HG02588 (cell line): ENCODE measurements around the gene FCRL2.

ENCODE experiments used
- ATAC-seq: cut with Tn5 transposase; IDR thresholded peaks from one replicate; pipeline ENCODE4 v1.9.1; 2021; ENCODE audit warnings: mild to moderate bottlenecking, moderate library complexity; ENCODE audit not compliant: unreplicated experiment

Gene FCRL2

GRCh38 chr1:157776971-157777391, at the start of gene FCRL2:
Gene FCRL2, minus strand, starts transcription at chr1:157777132. Its CDS starts 59 bp downstream, at chr1:157777073.
- ATAC-seq = peak; percentile 58

GRCh38 chr1:157820299-157820698, 43.4 kb upstream of the FCRL2 start:
- no peak for ATAC-seq

- ATAC-seq = no peak
These were observed 43.0 kb upstream of the FCRL2 start, which contains the start of gene FCRL1 for GRCh38 chr1:157819896-157820295. Gene FCRL1, minus strand, starts transcription at chr1:157820120. Its CDS starts 83 bp downstream, at chr1:157820037.

- ATAC-seq = no peak
These were observed 42.3 kb upstream of the FCRL2 start for GRCh38 chr1:157819215-157819614.

- no peak for ATAC-seq
These were observed 36.3 kb upstream of the FCRL2 start for GRCh38 chr1:157813269-157813668.

- peak; percentile 91 for ATAC-seq
These were observed 29.7 kb upstream of the FCRL2 start for GRCh38 chr1:157806431-157807149.

- no peak for ATAC-seq
These were observed 26.9 kb upstream of the FCRL2 start for GRCh38 chr1:157803851-157804250.

GRCh38 chr1:157799996-157800395, 23.1 kb upstream of the FCRL2 start:
- no peak for ATAC-seq

GRCh38 chr1:157798211-157798610, 21.3 kb upstream of the FCRL2 start:
- no peak for ATAC-seq

GRCh38 chr1:157785248-157785647, 8.3 kb upstream of the FCRL2 start:
- ATAC-seq = no peak

GRCh38 chr1:157784801-157785200, 7.9 kb upstream of the FCRL2 start:
- no peak for ATAC-seq

GRCh38 chr1:157782931-157783330, 6.0 kb upstream of the FCRL2 start:
- ATAC-seq = no peak

- ATAC-seq = peak; percentile 56
These were observed 4.1 kb upstream of the FCRL2 start for GRCh38 chr1:157781048-157781447.

GRCh38 chr1:157775101-157775870, 1.6 kb downstream of the FCRL2 start:
- no peak for ATAC-seq

- ATAC-seq = no peak
These were observed 2.5 kb downstream of the FCRL2 start for GRCh38 chr1:157774412-157774811.

GRCh38 chr1:157773493-157774350, 3.2 kb downstream of the FCRL2 start:
- peak; percentile 63 for ATAC-seq

- no peak for ATAC-seq
These were observed 5.1 kb downstream of the FCRL2 start for GRCh38 chr1:157771661-157772425.

GRCh38 chr1:157770442-157771043, 6.4 kb downstream of the FCRL2 start:
- no peak for ATAC-seq

GRCh38 chr1:157766792-157767191, 10.1 kb downstream of the FCRL2 start:
- no peak for ATAC-seq

- no peak for ATAC-seq
These were observed 18.9 kb downstream of the FCRL2 start for GRCh38 chr1:157758018-157758417.
